ENCODE measurements around the gene COG1. TPM values are rescaled to one million over a fixed set of nuclear protein-coding genes. Genes with fewer than 3 reads are reported as not detected.

COG1 gene
- polyA plus RNA-seq, 2 of the 4 experiments (the other 2 are of a cell fraction) = 19.5 to 26.0 TPM

DNA sequence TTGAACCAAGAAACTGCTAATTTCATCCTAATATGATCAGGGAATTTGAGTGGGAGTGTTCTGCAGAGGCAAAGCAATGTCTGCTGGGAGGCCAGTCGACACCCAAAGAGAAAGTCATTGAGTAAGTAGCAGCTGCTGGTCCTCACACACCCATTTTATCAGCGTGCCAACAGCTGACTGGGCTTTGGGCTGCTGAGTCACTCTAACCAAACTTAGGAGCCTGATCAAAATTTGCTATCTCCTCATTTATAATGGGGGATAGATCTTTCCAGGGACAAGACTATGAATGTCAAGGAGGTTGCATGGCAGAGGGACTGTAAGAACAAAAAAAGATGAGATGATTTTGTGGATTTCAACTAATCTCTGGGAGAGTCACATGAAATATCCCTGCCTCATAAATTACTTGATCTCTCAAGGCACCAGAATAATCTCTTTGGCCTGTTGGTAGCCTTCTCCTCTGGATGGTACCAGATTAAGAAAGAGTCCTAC, 35.9 kb downstream of the COG1 start:
- FAIRE-seq = no peak
- CTCF ChIA-PET = interaction anchor here (0.8 to 4.2 kb wide), 11 partner anchors 9 to 669 kb away, joined by 3 to 26 read pairs (median 5); no protein-coding TSS in a partner anchor

DNA sequence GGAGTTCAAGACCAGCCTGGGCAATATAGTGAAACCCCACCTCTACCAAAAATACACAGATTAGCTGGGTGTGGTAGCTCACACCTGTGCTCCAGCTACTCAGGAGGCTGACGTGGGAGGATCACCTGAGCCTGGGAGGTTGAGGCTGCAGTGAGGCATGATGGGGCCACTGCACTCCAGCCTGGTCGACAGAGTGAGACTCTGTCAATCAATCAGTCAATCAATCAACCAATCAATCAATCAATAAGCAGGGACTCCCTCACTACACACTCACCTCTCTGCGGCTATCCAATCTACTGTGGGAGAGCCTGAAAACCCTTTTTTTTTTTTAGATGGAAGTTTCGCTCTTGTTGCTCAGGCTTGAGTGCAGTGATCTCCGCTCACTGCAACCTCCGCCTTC, 37.2 kb downstream of the COG1 start:
- H3K4me1 ChIP-seq = peaks cover 54% of the 10 kb centered on the region
- H3K27ac ChIP-seq = no peak overlapping the region
- TF ChIP-seq CHD4 (IDR thresholded peaks at IDR 0.05; ENCODE audit: borderline replicate concordance) (no peak), MAFK (IDR thresholded peaks at IDR 0.05; ENCODE audit: partially characterized antibody) (no peak), ZFP36 (IDR thresholded peaks at IDR 0.05; ENCODE audit: borderline replicate concordance, partially characterized antibody) (no peak), RNF2 (IDR thresholded peaks at IDR 0.05; ENCODE audit: borderline replicate concordance, low read depth) (no peak)
- no peaks in the 10 kb centered on the region for H3K9me3 ChIP-seq
- WGBS (ENCODE audit: missing lambda C conversion rate) = 88% methylated on average over 6 of the region's 6 CpGs
- H3K4me2 ChIP-seq = peak overlapping the region; percentile 94
- ChIA-PET CTCF (interaction anchor here (0.6 to 4.2 kb wide), 4 partner anchors 26 to 505 kb away, joined by 3 to 26 read pairs (median 4); no protein-coding TSS in a partner anchor), POLR2A (no interaction called here)
- DNase-seq (ENCODE audit: low read depth in 1 of 2, low spot score in 1 of 2) (no peak), ATAC-seq (no peak), FAIRE-seq (no peak)
- H3K4me3 ChIP-seq = no peak overlapping the region

More for the DNA sequence above, 35.9 kb downstream of the COG1 start:
- TF ChIP-seq NPAS2 (CRISPR knock-in tag; IDR thresholded peaks at IDR 0.05; ENCODE audit: borderline replicate concordance) (no peak), MAFK (IDR thresholded peaks at IDR 0.05; ENCODE audit: partially characterized antibody) (peak; percentile 89), HOXB5 (CRISPR knock-in tag; IDR thresholded peaks at IDR 0.05) (no peak), CHD2 (IDR thresholded peaks at IDR 0.05; ENCODE audit: low read length, partially characterized antibody) (no peak), TFCP2L1 (CRISPR knock-in tag; IDR thresholded peaks at IDR 0.05) (no peak), GATA3 (IDR thresholded peaks at IDR 0.05; ENCODE audit: borderline replicate concordance) (0 out of 2 replicates have a peak, but pooled peaks have one; percentile 37), FOSL2 (IDR thresholded peaks at IDR 0.05) (no peak), FOSL2 (CRISPR knock-in tag; IDR thresholded peaks at IDR 0.05) (peak; percentile 72), CBX2 (IDR thresholded peaks at IDR 0.05; ENCODE audit: borderline replicate concordance, low read depth) (no peak), CEBPB (IDR thresholded peaks at IDR 0.05) (0 out of 4 replicates have a peak, but pooled peaks of 1 of the 2 experiments have one; percentile 38), NFE2L2 (conservative IDR thresholded peaks at IDR 0.05; ENCODE audit: low read length) (peak; percentile 34; the same call in 1 of the 2 replicates), HOXB13 (CRISPR knock-in tag; IDR thresholded peaks at IDR 0.05; ENCODE audit: low read depth) (no peak), RFX5 (IDR thresholded peaks at IDR 0.05) (peak; percentile 70; the same call in 1 of the 2 replicates)
- TF ChIP-seq, protein P1, sequence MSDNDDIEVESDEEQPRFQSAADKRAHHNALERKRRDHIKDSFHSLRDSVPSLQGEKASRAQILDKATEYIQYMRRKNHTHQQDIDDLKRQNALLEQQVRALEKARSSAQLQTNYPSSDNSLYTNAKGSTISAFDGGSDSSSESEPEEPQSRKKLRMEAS (IDR thresholded peaks at IDR 0.05) = 0 out of 2 replicates have a peak, but pooled peaks have one; percentile 29
- TF ChIP-seq, protein P2, sequence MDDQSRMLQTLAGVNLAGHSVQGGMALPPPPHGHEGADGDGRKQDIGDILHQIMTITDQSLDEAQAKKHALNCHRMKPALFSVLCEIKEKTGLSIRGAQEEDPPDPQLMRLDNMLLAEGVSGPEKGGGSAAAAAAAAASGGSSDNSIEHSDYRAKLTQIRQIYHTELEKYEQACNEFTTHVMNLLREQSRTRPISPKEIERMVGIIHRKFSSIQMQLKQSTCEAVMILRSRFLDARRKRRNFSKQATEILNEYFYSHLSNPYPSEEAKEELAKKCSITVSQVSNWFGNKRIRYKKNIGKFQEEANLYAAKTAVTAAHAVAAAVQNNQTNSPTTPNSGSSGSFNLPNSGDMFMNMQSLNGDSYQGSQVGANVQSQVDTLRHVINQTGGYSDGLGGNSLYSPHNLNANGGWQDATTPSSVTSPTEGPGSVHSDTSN (IDR thresholded peaks at IDR 0.05) = peak; percentile 79; the same call in 1 of the 2 replicates
- Histone ChIP-seq H3K27ac (peak overlapping the region; percentile 59 to 68), H3K9me3 (no peaks in the 10 kb centered on the region), H3K4me3 (no peak overlapping the region), H3K4me1 (peaks cover 57% of the 10 kb centered on the region), H3K4me2 (peak overlapping the region; percentile 58)
- WGBS (ENCODE audit: missing lambda C conversion rate) = 0% methylated on average over 2 of the region's 2 CpGs
- ATAC-seq (peak; percentile 20 to 44; a peak in 4 of 6 replicates), DNase-seq (ENCODE audit: low read depth in 1 of 2, low spot score in 1 of 2) (peak; percentile 70 to 86)
- POLR2A ChIA-PET = no interaction called here

DNA sequence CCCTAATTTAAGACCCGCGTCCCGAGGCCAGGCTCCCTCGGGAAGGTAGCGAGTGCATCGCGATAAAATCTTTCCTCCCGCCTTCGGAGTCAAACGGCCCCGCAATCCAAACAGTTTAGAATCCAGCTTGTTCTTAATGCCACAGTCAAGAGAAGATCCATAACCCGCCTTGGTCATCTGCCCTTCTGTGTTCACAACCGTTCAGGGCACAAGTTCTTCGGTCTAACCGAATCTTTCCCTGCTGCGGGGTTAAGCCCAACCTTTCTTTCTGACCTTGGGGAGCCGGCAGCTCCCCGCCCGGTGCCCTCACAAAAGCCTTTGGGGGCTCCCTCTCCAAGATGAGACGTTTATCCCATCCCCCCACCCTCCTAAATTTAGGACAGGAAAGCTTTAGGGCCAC, 38.5 kb downstream of the COG1 start:
- no peak for FAIRE-seq
- ChIA-PET POLR2A (interaction anchor here (0.6 to 1.6 kb wide), 4 partner anchors 10 to 629 kb away, joined by 3 to 8 read pairs (median 4); partner anchors contain the start of gene COG1), CTCF (interaction anchor here (0.6 to 4.2 kb wide), 15 partner anchors 10 to 674 kb away, joined by 3 to 26 read pairs (median 6); no protein-coding TSS in a partner anchor)
- H3K4me2 ChIP-seq = peak overlapping the region; percentile 94
- peak in 1 of 2 experiments; percentile 32; a peak in 3 of 6 replicates for ATAC-seq
- TF ChIP-seq CEBPB (IDR thresholded peaks at IDR 0.05) (no peak), ESRRA (IDR thresholded peaks at IDR 0.05; ENCODE audit: borderline replicate concordance, low read length) (no peak), RCOR1 (IDR thresholded peaks at IDR 0.05; ENCODE audit: low read depth, low read length) (no peak), HOXB13 (CRISPR knock-in tag; IDR thresholded peaks at IDR 0.05; ENCODE audit: low read depth) (no peak)
- TF ChIP-seq, protein P2 (IDR thresholded peaks at IDR 0.05) = no peak
- TF ChIP-seq, protein P3, sequence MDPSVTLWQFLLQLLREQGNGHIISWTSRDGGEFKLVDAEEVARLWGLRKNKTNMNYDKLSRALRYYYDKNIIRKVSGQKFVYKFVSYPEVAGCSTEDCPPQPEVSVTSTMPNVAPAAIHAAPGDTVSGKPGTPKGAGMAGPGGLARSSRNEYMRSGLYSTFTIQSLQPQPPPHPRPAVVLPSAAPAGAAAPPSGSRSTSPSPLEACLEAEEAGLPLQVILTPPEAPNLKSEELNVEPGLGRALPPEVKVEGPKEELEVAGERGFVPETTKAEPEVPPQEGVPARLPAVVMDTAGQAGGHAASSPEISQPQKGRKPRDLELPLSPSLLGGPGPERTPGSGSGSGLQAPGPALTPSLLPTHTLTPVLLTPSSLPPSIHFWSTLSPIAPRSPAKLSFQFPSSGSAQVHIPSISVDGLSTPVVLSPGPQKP (IDR thresholded peaks at IDR 0.05; ENCODE audit: low read depth, low read length) = no peak
- H3K27ac ChIP-seq = peak overlapping the region; percentile 89 to 95
- H3K4me3 ChIP-seq = peak overlapping the region; percentile 88
- WGBS (ENCODE audit: missing lambda C conversion rate) = 2% methylated on average over 20 of the region's 20 CpGs
- DNase-seq (ENCODE audit: low read depth in 1 of 2, low spot score in 1 of 2) = peak; percentile 23 to 43
- H3K9me3 ChIP-seq = no peaks in the 10 kb centered on the region
- peaks cover 50% of the 10 kb centered on the region for H3K4me1 ChIP-seq

All from A549 (cell line).